Hematopoietic multipotent progenitor cell treated with erythropoietin and hydrocortisone succinate and interleukin-3 and kit ligand, for 15 days (in vitro differentiated cells): ENCODE measurements around the gene OSBPL2.

Experiments used
- DNase-seq: peaks from one replicate; pipeline ENCODE4 v3.0.0-alpha.2; 2015; ENCODE audit warnings: low spot score

The OSBPL2 gene

GRCh38 chr20:62285722-62286121 is 47.4 kb downstream of the OSBPL2 start:
- no peak for DNase-seq

GRCh38 chr20:62286493-62287064 is 48.3 kb downstream of the OSBPL2 start:
- no peak for DNase-seq

DNA sequence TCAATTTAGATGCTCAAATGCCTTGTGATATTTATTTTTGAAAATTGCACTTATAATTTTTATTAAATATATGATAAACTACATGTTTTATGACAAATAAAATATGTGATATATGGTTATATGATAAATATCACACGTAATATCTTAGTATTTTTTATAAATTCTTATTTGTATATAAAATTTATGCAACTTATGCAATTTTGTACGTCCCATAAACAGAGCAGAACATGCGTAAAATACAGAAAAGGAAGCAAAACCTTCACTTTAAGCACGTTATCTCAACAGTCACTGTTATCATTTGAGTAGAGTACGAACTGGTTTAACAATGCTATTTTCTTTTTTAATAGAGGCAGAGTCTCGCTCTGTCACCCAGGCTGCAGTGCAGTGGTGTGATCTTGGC is 48.8 kb downstream of the OSBPL2 start:
- no peak for DNase-seq

- no peak for DNase-seq
Observed at GRCh38 chr20:62287759-62288534, 49.6 kb downstream of the OSBPL2 start.

DNA sequence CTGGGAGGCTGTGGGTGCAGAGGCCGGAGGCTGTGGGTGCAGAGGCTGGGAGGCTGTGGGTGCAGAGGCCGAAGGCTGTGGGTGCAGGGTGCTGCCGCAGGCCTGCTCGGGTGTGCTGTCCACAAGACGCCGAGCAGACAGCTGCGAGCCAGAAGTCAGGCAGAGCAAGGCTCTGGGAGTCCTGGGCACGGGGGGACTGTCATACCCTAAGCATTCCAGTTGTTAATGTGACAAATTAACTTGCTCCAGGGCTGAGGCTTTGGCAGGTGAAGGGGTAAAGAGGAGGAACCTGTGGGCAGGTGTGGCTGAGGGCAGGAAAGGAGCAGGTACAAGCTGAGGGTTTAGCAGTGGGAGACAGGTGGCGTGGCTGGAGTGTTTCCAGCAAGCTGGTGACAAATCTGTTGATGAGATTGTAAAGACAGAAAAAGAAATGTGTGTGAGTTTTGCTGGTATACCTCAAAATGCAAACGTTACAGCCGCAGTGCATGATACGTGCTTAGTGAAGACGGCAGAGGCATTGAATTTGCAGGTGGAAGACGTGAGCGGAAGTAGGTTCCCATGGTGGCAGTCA is 50.3 kb downstream of the OSBPL2 start:
- DNase-seq, result no peak

GRCh38 chr20:62289131-62289530 is 50.8 kb downstream of the OSBPL2 start:
- no peak for DNase-seq

- DNase-seq, result no peak
Observed at GRCh38 chr20:62289898-62290297, 51.6 kb downstream of the OSBPL2 start.

DNA sequence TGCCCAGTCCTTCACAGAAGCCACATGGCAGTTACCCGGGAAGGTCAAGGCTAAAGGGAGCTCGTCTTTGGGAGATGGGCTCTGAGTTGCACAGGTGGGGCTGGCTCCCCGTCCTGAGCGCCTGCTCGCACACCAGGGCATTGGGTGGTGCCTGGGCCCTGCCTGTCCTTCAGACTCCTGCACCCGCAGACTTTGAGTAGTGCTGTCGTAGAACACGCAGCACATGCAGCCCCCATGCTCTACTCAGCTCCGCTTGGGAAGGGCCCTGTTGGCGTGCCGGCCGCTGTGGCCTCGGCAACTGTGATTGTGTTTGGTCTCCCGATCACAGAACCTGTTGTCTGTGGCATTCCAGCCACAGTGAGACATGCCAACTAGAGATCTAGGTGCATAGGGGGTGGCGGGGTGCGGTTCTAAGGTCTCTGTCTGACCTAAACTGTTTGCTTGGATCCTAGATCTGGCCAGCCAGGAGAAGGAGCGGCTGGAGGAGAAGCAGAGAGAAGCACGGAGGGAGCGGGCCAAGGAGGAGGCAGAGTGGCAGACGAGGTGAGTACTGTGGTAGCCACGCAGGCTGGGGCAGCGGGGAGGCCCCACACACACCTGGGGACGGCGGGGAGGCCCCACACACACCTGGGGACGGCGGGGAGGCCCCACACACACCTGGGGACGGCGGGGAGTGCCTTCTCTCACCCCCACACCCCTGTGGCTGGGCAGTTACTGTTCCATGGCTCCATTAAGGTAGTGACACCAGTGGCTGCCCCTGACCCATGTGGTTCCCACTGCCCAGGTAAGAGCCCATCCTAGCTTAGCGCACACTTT is 53.1 kb downstream of the OSBPL2 start:
- DNase-seq, result no peak

- no peak for DNase-seq
Observed at GRCh38 chr20:62292108-62292507, 53.8 kb downstream of the OSBPL2 start.

- DNase-seq, result no peak
Observed at GRCh38 chr20:62293111-62293784, 54.9 kb downstream of the OSBPL2 start.

DNA sequence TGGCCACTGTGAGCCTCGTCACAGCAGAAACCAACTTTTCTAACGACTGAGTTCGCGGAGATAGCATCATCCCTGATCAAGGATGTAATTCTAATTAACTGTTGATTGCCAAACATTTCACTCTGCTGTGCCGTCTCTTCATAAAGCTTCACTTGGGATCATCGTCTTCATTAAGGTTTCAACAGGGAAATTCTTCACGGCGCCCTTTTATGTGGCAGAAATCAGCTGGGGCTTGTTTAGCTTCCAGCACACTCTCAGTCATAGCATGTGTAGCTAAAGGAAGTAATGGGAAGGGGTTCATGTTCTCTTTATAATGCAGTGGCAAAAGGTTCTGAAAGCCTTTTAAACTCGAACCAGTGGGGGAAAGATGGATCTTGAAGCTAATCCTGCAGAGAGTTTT is 55.6 kb downstream of the OSBPL2 start:
- no peak for DNase-seq

- no peak for DNase-seq
Observed at GRCh38 chr20:62294516-62294915, 56.2 kb downstream of the OSBPL2 start.

GRCh38 chr20:62296724-62297448 is 58.6 kb downstream of the OSBPL2 start:
- DNase-seq, result no peak

- DNase-seq, result no peak
Observed at GRCh38 chr20:62297449-62298227, 59.3 kb downstream of the OSBPL2 start.

DNA sequence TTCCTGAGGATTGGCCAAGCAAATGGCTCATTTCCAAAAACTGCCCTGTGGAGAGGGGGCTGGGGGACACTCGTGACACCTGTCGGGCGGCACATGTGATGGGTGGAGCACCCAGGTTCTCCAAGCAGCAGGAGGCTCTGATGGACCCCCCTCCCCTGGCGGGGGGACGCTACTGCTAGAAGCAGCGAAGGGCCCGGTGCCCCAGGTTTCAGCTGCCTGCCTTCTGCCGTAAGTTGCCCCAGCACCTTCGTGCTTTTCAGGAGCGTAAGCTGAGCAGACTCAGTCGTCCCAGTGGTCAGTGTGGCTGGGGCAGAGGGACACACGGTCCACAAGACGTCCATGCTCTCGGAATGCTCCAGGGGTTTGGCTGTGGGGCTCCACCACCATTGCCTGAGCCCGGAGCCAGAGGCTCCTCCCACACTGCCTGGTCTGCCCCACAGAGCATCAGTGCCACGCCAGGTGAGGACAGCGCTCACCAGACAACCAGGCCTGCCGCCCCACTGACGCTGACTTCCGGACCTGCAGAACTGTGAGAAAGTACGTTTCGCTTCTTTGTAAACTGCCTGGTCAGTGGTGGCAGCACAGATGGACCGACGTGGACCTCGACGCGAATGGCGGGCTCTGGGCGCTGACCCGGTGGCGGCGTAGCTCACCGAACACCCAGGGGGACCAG is 60.4 kb downstream of the OSBPL2 start:
- DNase-seq, result no peak

DNA sequence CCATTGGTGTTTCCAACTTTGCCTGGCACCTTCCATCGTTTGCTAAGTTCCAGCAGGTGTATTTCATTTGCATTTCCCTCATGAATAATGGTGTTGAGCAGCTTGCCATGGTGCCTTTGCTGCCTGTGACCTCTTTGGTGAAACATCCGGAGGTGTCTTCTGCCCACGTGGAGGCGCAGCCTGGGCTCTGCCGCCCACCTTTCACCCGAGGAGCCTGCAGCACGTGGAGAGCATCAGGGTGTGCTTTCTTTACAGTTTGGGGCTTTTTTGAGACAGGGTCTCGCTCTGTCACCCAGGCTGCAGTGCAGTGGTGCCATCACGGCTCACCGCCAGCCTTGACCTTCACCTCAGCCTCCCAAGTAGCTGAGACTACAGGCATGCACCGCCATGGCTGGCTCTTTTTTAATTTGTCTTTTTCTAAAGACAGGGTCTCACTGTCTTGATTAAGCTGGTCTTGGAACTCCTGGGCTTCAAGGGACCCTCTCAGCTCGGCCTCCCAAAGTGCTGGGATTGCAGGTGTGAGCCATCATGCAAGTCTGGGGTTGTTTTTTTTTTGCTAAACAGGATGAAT is 61.4 kb downstream of the OSBPL2 start:
- DNase-seq, result no peak

DNA sequence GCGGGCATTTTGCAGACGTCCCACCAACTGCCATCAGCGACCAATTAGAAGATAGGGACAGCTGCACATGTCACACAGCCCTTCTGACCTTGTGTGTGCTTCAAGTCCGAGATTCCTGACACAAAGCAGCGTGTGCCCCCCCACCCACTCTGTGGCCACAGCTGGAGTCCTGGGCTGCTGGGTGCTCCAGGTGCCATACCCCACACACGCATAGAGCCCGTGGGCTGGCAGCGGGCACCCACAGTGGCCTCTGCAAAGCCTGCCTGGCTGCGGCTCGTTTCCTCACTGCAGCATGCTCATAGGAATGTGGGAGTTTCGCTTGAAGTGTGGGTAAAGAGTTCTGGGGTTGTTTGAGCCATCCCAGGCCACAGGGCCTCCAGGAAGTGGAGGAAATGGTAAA is 62.0 kb downstream of the OSBPL2 start:
- no peak for DNase-seq

- no peak for DNase-seq
Observed at GRCh38 chr20:62301111-62301668, 62.9 kb downstream of the OSBPL2 start.

- DNase-seq, result peak; percentile 93
Observed at GRCh38 chr20:62301773-62302340, 63.5 kb downstream of the OSBPL2 start.
